Ovary (tissue), 3 donors: ENCODE measurements around the gene SERINC5.

ENCODE experiments used
- CTCF ChIP-seq, 3 donors: fragments of 450-650 bp in 2 of 3; fragments of 200-600 bp in 1 of 3; IDR thresholded peaks; one replicate each; pipeline versions ENCODE4 v1.5.1 to v1.8.0; 2016 to 2022; ENCODE audit warnings: antibody characterized with exemption in 3 of 3, mild to moderate bottlenecking in 1 of 3
- EP300 ChIP-seq: sonication (generic); formaldehyde crosslinking; IDR thresholded peaks from one replicate; pipeline ENCODE4 v1.6.1; 2017; ENCODE audit warnings: antibody characterized with exemption
- POLR2A ChIP-seq: fragments of 450-650 bp; IDR thresholded peaks from one replicate; pipeline ENCODE4 v1.6.1; 2017; ENCODE audit warnings: antibody characterized with exemption, mild to moderate bottlenecking, moderate library complexity
- donor health status: DM: no; HTN: no; CAD: no.

GRCh38 chr5:80070338-80071056, 185.4 kb downstream of the SERINC5 start:
- TF ChIP-seq CTCF (IDR thresholded peaks at IDR 0.05) = no peak
- no peak for TF ChIP-seq EP300
- no peak for TF ChIP-seq POLR2A
